ENCODE results near the gene MBD6.

The MBD6 gene

GRCh38 chr12:57529831-57530230 is 7.2 kb downstream of the MBD6 start:
- no peak for DNase-seq (ENCODE audit: low read depth)

- DNase-seq (ENCODE audit: low read depth) = no peak
These were observed 7.9 kb downstream of the MBD6 start for GRCh38 chr12:57530396-57531142.

GRCh38 chr12:57531836-57532235 is 9.2 kb downstream of the MBD6 start:
- no peak for DNase-seq (ENCODE audit: low read depth)

GRCh38 chr12:57533108-57533507 is 10.5 kb downstream of the MBD6 start:
- no peak for DNase-seq (ENCODE audit: low read depth)

GRCh38 chr12:57534250-57534649 is 11.6 kb downstream of the MBD6 start:
- no peak for DNase-seq (ENCODE audit: low read depth)

- no peak for DNase-seq (ENCODE audit: low read depth)
These were observed 12.4 kb downstream of the MBD6 start for GRCh38 chr12:57534991-57535543.

GRCh38 chr12:57535764-57536596 is 13.4 kb downstream of the MBD6 start:
- no peak for DNase-seq (ENCODE audit: low read depth)

GRCh38 chr12:57536597-57536942 is 13.9 kb downstream of the MBD6 start:
- DNase-seq (ENCODE audit: low read depth) = no peak

- DNase-seq (ENCODE audit: low read depth) = no peak
These were observed 16.6 kb downstream of the MBD6 start for GRCh38 chr12:57539134-57539768.

GRCh38 chr12:57541001-57541400 is 18.4 kb downstream of the MBD6 start:
- no peak for DNase-seq (ENCODE audit: low read depth)

- DNase-seq (ENCODE audit: low read depth) = no peak
These were observed 19.1 kb downstream of the MBD6 start for GRCh38 chr12:57541717-57542116.

GRCh38 chr12:57543581-57543980 is 21.0 kb downstream of the MBD6 start:
- DNase-seq (ENCODE audit: low read depth) = no peak

GRCh38 chr12:57545809-57546437 is 23.3 kb downstream of the MBD6 start:
- no peak for DNase-seq (ENCODE audit: low read depth)

GRCh38 chr12:57546438-57547287 is 24.0 kb downstream of the MBD6 start, which contains the start of gene DCTN2:
Gene DCTN2 (minus strand): TSS chr12:57547192. CDS start chr12:57547063, 129 bp downstream.
- peak; percentile 95 for DNase-seq (ENCODE audit: low read depth)

- no peak for DNase-seq (ENCODE audit: low read depth)
These were observed 24.8 kb downstream of the MBD6 start for GRCh38 chr12:57547288-57548012.

GRCh38 chr12:57548013-57548315 is 25.3 kb downstream of the MBD6 start:
- no peak for DNase-seq (ENCODE audit: low read depth)

- no peak for DNase-seq (ENCODE audit: low read depth)
These were observed 25.9 kb downstream of the MBD6 start for GRCh38 chr12:57548488-57548887.

- DNase-seq (ENCODE audit: low read depth) = no peak
These were observed 26.7 kb downstream of the MBD6 start for GRCh38 chr12:57549203-57549908.

- DNase-seq (ENCODE audit: low read depth) = no peak
These were observed 27.5 kb downstream of the MBD6 start, which contains the start of gene KIF5A for GRCh38 chr12:57549909-57550640. Gene KIF5A (plus strand): TSS chr12:57550044. CDS start chr12:57550272, 228 bp downstream.
